Measurements from ENCODE around the gene IQCK. TPM values are rescaled to one million over a fixed set of nuclear protein-coding genes. Genes with fewer than 3 reads are reported as not detected.

IQCK gene
- total RNA-seq, 1 donor from 2014 or later: 0.89 TPM

- Mint-ChIP-seq H3K4me1 (ENCODE audit: low read depth) (no peaks in the 10 kb centered on the region), H3K9me3 (no peaks in the 10 kb centered on the region), H3K4me3 (ENCODE audit: low read depth) (no peak overlapping the region), H3K36me3 (ENCODE audit: low read depth) (no peaks in the 10 kb centered on the region), H3K27me3 (ENCODE audit: low read depth) (no peaks in the 10 kb centered on the region), H3K27ac (no peak overlapping the region)
- DNase-seq (ENCODE audit: low spot score): no peak
- intact Hi-C loops (cut with micrococcal nuclease): no loop called here
Observed at GRCh38 chr16:19757762-19758595, 39.9 kb downstream of the IQCK start.

DNA sequence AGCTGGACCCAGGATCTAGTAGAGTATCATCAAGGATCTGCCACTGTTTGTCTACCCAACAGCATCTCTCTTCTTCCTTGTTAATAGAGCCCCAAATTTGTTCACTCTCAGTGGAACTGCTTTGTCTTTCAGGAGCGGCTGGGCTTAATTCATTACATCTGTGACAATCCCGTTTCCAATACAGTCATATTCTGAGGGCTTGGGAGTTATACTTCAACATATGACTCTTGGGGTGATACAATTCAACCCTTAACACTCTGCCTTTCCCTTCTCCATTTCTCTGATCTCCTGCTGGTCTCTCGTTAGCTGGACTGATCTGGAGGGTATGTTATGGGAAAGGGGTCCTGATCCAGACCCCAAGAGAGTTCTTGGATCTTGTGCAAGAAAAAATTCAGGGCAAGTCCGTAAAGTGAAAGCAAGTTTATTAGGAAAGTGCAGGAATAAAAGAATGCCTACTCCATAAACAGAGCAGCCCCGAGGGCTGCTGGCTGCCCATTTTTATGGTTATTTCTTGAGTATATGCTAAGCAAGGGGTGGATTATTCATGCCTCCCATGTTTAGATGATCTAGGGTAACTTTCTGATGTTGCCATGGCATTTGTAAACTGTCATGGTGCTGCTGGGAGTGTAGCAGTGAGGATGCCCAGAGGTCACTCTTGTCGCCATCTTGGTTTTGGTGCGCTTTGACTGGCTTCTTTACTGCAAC is 42.4 kb downstream of the IQCK start:
- intact Hi-C loops (cut with micrococcal nuclease): no loop called here
- Mint-ChIP-seq H3K27me3 (ENCODE audit: low read depth) (no peaks in the 10 kb centered on the region), H3K36me3 (ENCODE audit: low read depth) (no peaks in the 10 kb centered on the region), H3K4me1 (ENCODE audit: low read depth) (no peaks in the 10 kb centered on the region), H3K27ac (no peak overlapping the region), H3K4me3 (ENCODE audit: low read depth) (no peak overlapping the region), H3K9me3 (no peaks in the 10 kb centered on the region)
- no peak for DNase-seq (ENCODE audit: low spot score)

- DNase-seq (ENCODE audit: low spot score): no peak
- Mint-ChIP-seq H3K9me3 (peaks cover 5% of the 10 kb centered on the region), H3K4me3 (ENCODE audit: low read depth) (no peak overlapping the region), H3K36me3 (ENCODE audit: low read depth) (no peaks in the 10 kb centered on the region), H3K27ac (no peak overlapping the region), H3K27me3 (ENCODE audit: low read depth) (peaks cover 3% of the 10 kb centered on the region), H3K4me1 (ENCODE audit: low read depth) (no peaks in the 10 kb centered on the region)
- intact Hi-C loops (cut with micrococcal nuclease): no loop called here
Observed at GRCh38 chr16:19765860-19766553, 47.9 kb downstream of the IQCK start.

- peaks cover 3% of the 10 kb centered on the region for H3K27me3 Mint-ChIP-seq (ENCODE audit: low read depth)
- no peaks in the 10 kb centered on the region for H3K4me1 Mint-ChIP-seq (ENCODE audit: low read depth)
- H3K4me3 Mint-ChIP-seq (ENCODE audit: low read depth): no peak overlapping the region
- peaks cover 5% of the 10 kb centered on the region for H3K9me3 Mint-ChIP-seq
- H3K36me3 Mint-ChIP-seq (ENCODE audit: low read depth): no peaks in the 10 kb centered on the region
- no peak for DNase-seq (ENCODE audit: low spot score)
- intact Hi-C loops (cut with micrococcal nuclease): no loop called here
- H3K27ac Mint-ChIP-seq: no peak overlapping the region
Observed at GRCh38 chr16:19766554-19766884, 48.4 kb downstream of the IQCK start.

DNA sequence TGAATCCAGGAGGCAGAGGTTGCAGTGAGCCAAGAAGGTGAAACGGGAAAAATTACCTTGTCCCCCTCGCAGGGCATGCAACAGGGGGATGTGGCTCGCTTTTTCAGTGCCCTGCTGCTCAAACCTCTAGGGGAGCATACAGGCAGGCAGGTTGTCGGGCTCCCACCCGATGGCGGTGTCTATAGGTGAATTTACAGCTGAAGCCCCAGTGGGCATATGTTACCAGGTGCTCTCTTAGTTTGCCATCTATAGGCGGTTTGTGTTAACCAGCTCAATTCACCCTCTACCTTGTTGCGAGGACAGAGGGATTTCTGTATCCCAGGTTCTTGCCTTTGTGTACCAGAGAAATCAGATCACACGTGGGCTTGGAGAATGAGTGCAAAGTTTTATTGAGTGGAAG is 48.9 kb downstream of the IQCK start:
- H3K27ac Mint-ChIP-seq: no peak overlapping the region

GRCh38 chr16:19767497-19767896 is 49.4 kb downstream of the IQCK start:
- H3K27me3 Mint-ChIP-seq (ENCODE audit: low read depth): peaks cover 3% of the 10 kb centered on the region
- no peak overlapping the region for H3K27ac Mint-ChIP-seq
- H3K4me3 Mint-ChIP-seq (ENCODE audit: low read depth): no peak overlapping the region
- H3K36me3 Mint-ChIP-seq (ENCODE audit: low read depth): no peaks in the 10 kb centered on the region
- DNase-seq (ENCODE audit: low spot score): no peak
- H3K9me3 Mint-ChIP-seq: peaks cover 5% of the 10 kb centered on the region
- H3K4me1 Mint-ChIP-seq (ENCODE audit: low read depth): no peaks in the 10 kb centered on the region
- intact Hi-C loops (cut with micrococcal nuclease): no loop called here

More for the DNA sequence above, 48.9 kb downstream of the IQCK start:
- H3K9me3 Mint-ChIP-seq: peaks cover 5% of the 10 kb centered on the region
- H3K36me3 Mint-ChIP-seq (ENCODE audit: low read depth): no peaks in the 10 kb centered on the region
- no peaks in the 10 kb centered on the region for H3K4me1 Mint-ChIP-seq (ENCODE audit: low read depth)
- H3K4me3 Mint-ChIP-seq (ENCODE audit: low read depth): no peak overlapping the region
- intact Hi-C loops (cut with micrococcal nuclease): no loop called here
- no peak for DNase-seq (ENCODE audit: low spot score)
- H3K27me3 Mint-ChIP-seq (ENCODE audit: low read depth): peaks cover 3% of the 10 kb centered on the region

DNA sequence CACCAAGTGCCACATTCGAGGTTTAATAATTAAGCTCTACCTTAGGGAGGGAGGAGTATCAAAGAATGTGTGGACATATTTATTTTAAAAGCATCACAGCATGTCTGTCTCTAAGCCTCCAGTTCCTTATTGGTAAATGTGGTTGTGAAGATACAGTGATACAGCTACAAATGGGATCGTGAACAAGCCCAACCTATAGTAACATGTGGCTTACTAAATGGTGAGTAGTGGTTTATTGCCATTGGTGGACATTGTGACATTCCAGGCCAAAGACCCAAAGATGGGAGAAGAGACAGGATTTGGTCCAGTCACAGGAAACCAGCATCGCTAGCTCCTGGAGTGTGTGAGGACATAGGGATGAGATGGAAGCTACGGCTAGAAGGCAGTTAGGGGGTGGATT is 51.2 kb downstream of the IQCK start:
- no peaks in the 10 kb centered on the region for H3K36me3 Mint-ChIP-seq (ENCODE audit: low read depth)
- H3K27ac Mint-ChIP-seq: no peak overlapping the region
- peaks cover 5% of the 10 kb centered on the region for H3K9me3 Mint-ChIP-seq
- intact Hi-C loops (cut with micrococcal nuclease): no loop called here
- no peak overlapping the region for H3K4me3 Mint-ChIP-seq (ENCODE audit: low read depth)
- H3K27me3 Mint-ChIP-seq (ENCODE audit: low read depth): peaks cover 3% of the 10 kb centered on the region
- no peak for DNase-seq (ENCODE audit: low spot score)
- no peaks in the 10 kb centered on the region for H3K4me1 Mint-ChIP-seq (ENCODE audit: low read depth)

- Mint-ChIP-seq H3K4me1 (ENCODE audit: low read depth) (no peaks in the 10 kb centered on the region), H3K36me3 (ENCODE audit: low read depth) (no peaks in the 10 kb centered on the region), H3K27me3 (ENCODE audit: low read depth) (peaks cover 3% of the 10 kb centered on the region), H3K9me3 (peaks cover 5% of the 10 kb centered on the region), H3K4me3 (ENCODE audit: low read depth) (no peak overlapping the region), H3K27ac (no peak overlapping the region)
- no peak for DNase-seq (ENCODE audit: low spot score)
- intact Hi-C loops (cut with micrococcal nuclease): no loop called here
Observed at GRCh38 chr16:19771040-19771439, 53.0 kb downstream of the IQCK start.

DNA sequence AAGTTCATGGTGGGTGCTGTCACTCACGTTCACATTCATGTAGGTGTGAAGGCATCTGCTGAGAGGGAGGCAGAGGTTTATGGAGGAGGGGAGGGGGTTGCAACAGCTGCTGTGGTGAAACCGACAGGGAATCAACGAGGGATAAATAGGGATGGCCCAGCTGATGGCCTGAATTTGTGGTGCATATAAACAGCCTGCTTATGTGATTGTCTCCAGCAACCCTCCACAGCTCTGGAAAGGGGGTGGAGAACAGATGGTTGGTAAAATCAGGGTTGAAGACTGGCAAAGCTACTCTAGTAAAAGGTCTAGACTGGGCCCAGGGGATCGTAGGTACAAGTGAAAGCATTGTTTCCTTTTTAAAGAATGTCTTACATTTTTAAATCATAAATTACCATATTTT is 53.7 kb downstream of the IQCK start:
- DNase-seq (ENCODE audit: low spot score): no peak
- Mint-ChIP-seq H3K27ac (no peak overlapping the region), H3K4me3 (ENCODE audit: low read depth) (no peak overlapping the region), H3K27me3 (ENCODE audit: low read depth) (peaks cover 3% of the 10 kb centered on the region), H3K4me1 (ENCODE audit: low read depth) (no peaks in the 10 kb centered on the region), H3K36me3 (ENCODE audit: low read depth) (no peaks in the 10 kb centered on the region), H3K9me3 (peaks cover 5% of the 10 kb centered on the region)
- intact Hi-C loops (cut with micrococcal nuclease): no loop called here

DNA sequence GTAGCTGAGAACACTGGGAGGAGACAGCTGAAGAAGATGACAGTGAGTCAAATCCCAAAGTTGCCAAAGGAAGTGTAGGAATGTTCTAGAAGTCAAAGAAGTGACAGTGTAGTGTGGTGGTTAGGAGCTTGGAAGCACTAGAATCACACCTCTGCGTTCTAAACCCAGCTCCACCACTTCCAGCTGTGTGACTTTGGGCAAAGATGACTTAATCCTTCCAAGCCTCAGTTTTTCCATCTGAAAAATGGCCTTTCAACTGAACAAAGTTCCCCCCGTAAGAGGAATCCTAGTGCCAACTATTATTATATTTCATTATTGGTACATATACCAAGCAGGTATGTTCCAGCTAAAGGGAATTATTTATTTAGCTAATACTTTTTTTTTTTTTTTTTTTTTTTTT is 56.0 kb downstream of the IQCK start:
- Mint-ChIP-seq H3K27ac (no peak overlapping the region), H3K4me1 (ENCODE audit: low read depth) (no peaks in the 10 kb centered on the region), H3K9me3 (peaks cover 5% of the 10 kb centered on the region), H3K4me3 (ENCODE audit: low read depth) (no peak overlapping the region), H3K27me3 (ENCODE audit: low read depth) (peaks cover 3% of the 10 kb centered on the region), H3K36me3 (ENCODE audit: low read depth) (no peaks in the 10 kb centered on the region)
- intact Hi-C loops (cut with micrococcal nuclease): no loop called here
- no peak for DNase-seq (ENCODE audit: low spot score)

DNA sequence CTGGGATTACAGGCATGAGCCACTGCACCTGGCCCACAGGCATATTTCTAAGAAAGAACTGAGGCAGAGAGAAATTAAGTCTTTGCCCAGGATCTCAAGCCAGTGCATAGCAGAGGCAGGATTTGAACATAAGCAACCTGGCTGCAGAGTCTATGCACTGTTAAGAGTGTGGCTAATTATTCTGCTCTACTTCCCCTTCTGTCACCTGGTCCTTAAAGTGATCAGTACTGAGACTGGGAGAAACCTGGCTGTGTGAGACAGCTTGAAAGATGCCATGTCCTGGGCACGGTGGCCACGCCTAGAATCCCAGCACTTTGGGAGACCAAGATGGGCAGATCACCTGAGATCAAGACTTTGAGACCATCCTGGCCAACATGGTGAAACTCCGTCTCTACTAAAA is 58.1 kb downstream of the IQCK start:
- H3K27me3 Mint-ChIP-seq (ENCODE audit: low read depth): no peaks in the 10 kb centered on the region
- H3K27ac Mint-ChIP-seq: no peak overlapping the region
- H3K9me3 Mint-ChIP-seq: no peaks in the 10 kb centered on the region
- no peaks in the 10 kb centered on the region for H3K4me1 Mint-ChIP-seq (ENCODE audit: low read depth)
- intact Hi-C loops (cut with micrococcal nuclease): no loop called here
- no peaks in the 10 kb centered on the region for H3K36me3 Mint-ChIP-seq (ENCODE audit: low read depth)
- no peak overlapping the region for H3K4me3 Mint-ChIP-seq (ENCODE audit: low read depth)
- DNase-seq (ENCODE audit: low spot score): no peak

GRCh38 chr16:19776565-19776964 is 58.5 kb downstream of the IQCK start:
- Mint-ChIP-seq H3K27ac (no peak overlapping the region), H3K9me3 (no peaks in the 10 kb centered on the region), H3K4me1 (ENCODE audit: low read depth) (no peaks in the 10 kb centered on the region), H3K36me3 (ENCODE audit: low read depth) (no peaks in the 10 kb centered on the region), H3K4me3 (ENCODE audit: low read depth) (no peak overlapping the region), H3K27me3 (ENCODE audit: low read depth) (no peaks in the 10 kb centered on the region)
- intact Hi-C loops (cut with micrococcal nuclease): no loop called here
- no peak for DNase-seq (ENCODE audit: low spot score)

DNA sequence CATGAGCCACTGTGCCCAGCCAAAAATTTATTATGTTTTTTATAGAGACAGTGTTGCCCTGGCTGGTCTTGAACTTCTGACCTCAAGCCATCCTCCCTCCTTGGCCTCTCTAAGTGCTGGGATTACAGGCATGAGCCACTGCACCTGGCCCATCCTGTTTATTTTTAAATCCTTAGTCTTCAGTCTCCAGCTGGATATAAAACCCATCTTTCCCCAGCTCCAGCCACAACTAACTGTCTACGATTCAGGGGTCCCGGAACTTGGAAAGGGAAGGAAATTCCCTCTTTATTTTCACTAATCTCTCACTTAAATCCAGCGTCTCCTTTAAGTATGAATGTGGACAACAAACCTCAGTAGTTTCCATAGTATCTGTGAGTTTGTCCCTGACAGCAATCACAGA is 62.2 kb downstream of the IQCK start:
- Mint-ChIP-seq H3K9me3 (no peaks in the 10 kb centered on the region), H3K27me3 (ENCODE audit: low read depth) (no peaks in the 10 kb centered on the region), H3K27ac (no peak overlapping the region), H3K4me1 (ENCODE audit: low read depth) (no peaks in the 10 kb centered on the region), H3K4me3 (ENCODE audit: low read depth) (no peak overlapping the region), H3K36me3 (ENCODE audit: low read depth) (no peaks in the 10 kb centered on the region)
- no peak for DNase-seq (ENCODE audit: low spot score)
- intact Hi-C loops (cut with micrococcal nuclease): no loop called here

All from activated T-helper 2 cell treated with anti-CD3 and anti-CD28 coated beads, Interferon-gamma antibody, Interleukin-2, Interleukin-4, amounts not matched to agents 10 μg/mL and 5 μg/mL and 100 μg/mL, durations not matched to agents 14 hours and 24 hours and 36 hours (primary cell).